CD4-positive, alpha-beta memory T cell (primary cell): ENCODE measurements around the gene PPP2R2B. TPM values are rescaled to one million over a fixed set of nuclear protein-coding genes. Genes with fewer than 3 reads are reported as not detected.
A peak's percentile ranks its signal among the peaks of the same experiment; 100 is the strongest.

Source experiments
- CTCF ChIA-PET: fragments of 350-600 bp; sonication (Branson Sonifier 250); formaldehyde crosslinking; loops from one replicate; lab custom pipeline; 2021; ENCODE audit warnings: inconsistent platforms; ENCODE audit not compliant: partially characterized antibody; lab: Charles Lee
- POLR2A ChIA-PET: fragments of 350-600 bp; sonication (Branson Sonifier 250); formaldehyde crosslinking; loops from one replicate; lab custom pipeline; 2021; ENCODE audit not compliant: partially characterized antibody; lab: Charles Lee
- DNase-seq, 5 donors: peaks; one replicate each; pipeline versions ENCODE4 v3.0.0 to v3.0.0-alpha.2; 2020 to 2022; ENCODE audit warnings: mixed read lengths in 1 of 5
- H3K27ac ChIP-seq: one replicate; pipeline ENCODE4 v1.7.0; 2013; ENCODE audit warnings: low read depth, low read length
- H3K27me3 ChIP-seq: 2 replicates; pipeline ENCODE4 v1.7.0; 2013; ENCODE audit warnings: mild to moderate bottlenecking, low read length, moderate library complexity; ENCODE audit not compliant: insufficient read depth
- H3K36me3 ChIP-seq: 2 replicates; pipeline ENCODE4 v1.7.0; 2013; ENCODE audit warnings: mild to moderate bottlenecking, low read length, moderate library complexity; ENCODE audit not compliant: insufficient read depth
- H3K4me1 ChIP-seq: 2 replicates; pipeline ENCODE4 v1.7.0; 2013; ENCODE audit warnings: mild to moderate bottlenecking, low read length, moderate library complexity; ENCODE audit not compliant: insufficient read depth
- H3K4me3 ChIP-seq, 2 donors: one replicate each; pipeline ENCODE4 v1.7.0; 2013; ENCODE audit warnings: low read length in 2 of 2, mild to moderate bottlenecking in 1 of 2
- H3K9me3 ChIP-seq, 2 donors: one replicate each; pipeline ENCODE4 v1.7.0; 2013; ENCODE audit warnings: low read length in 2 of 2, control low read depth in 1 of 2; ENCODE audit not compliant: control insufficient read depth in 1 of 2
- H3K27ac Mint-ChIP-seq, 7 donors: one replicate each; pipeline ENCODE4 v1.8.0; 2020 to 2021; ENCODE audit warnings: mixed read lengths in 7 of 7, mild to moderate bottlenecking in 6 of 7, inconsistent platforms in 3 of 7, moderate library complexity in 3 of 7
- H3K27me3 Mint-ChIP-seq, 2 donors: one replicate each; pipeline ENCODE4 v1.8.0; 2020 to 2021; ENCODE audit warnings: mixed read lengths in 2 of 2
- H3K36me3 Mint-ChIP-seq, 2 donors: one replicate each; pipeline ENCODE4 v1.8.0; 2020 to 2021; ENCODE audit warnings: mixed read lengths in 2 of 2, inconsistent platforms in 1 of 2, mild to moderate bottlenecking in 1 of 2
- H3K4me1 Mint-ChIP-seq, 4 donors: one replicate each; pipeline ENCODE4 v1.8.0; 2020 to 2021; ENCODE audit warnings: mixed read lengths in 4 of 4, mild to moderate bottlenecking in 1 of 4
- H3K4me3 Mint-ChIP-seq, 8 donors: one replicate each; pipeline ENCODE4 v1.8.0; 2020 to 2021; ENCODE audit warnings: mixed read lengths in 8 of 8, mild to moderate bottlenecking in 7 of 8, moderate library complexity in 6 of 8, inconsistent platforms in 3 of 8
- H3K9me3 Mint-ChIP-seq, 8 donors: one replicate each; pipeline ENCODE4 v1.8.0; 2020 to 2021; ENCODE audit warnings: mixed read lengths in 8 of 8, mild to moderate bottlenecking in 5 of 8, inconsistent platforms in 3 of 8, moderate library complexity in 1 of 8
- intact Hi-C: fragments of 100-400 bp; cut with micrococcal nuclease; formaldehyde crosslinking; loops from one replicate; pipeline ENCODE4 v1.15.1; 2023
- polyA plus RNA-seq, 2 donors: library from polyadenylated mRNA; unstranded; fragments of 300-500 nt; fragmentation: Illumina TruSeq; gene quantifications; one replicate each; pipeline ENCODE4 v1.2.3, GENCODE V29; 2021
- total RNA-seq, 2 experiments: library from RNA; stranded (reverse); gene quantifications; one replicate each; pipeline ENCODE4 v1.2.3, GENCODE V29; 2021

The PPP2R2B gene
- total RNA-seq (1 to 10 TPM; 3.1 to 3.9 TPM), polyA plus RNA-seq (10 to 100 TPM in 1 of 2 donors, 1 to 10 TPM in 1; 9.5 to 13.0 TPM)

DNA sequence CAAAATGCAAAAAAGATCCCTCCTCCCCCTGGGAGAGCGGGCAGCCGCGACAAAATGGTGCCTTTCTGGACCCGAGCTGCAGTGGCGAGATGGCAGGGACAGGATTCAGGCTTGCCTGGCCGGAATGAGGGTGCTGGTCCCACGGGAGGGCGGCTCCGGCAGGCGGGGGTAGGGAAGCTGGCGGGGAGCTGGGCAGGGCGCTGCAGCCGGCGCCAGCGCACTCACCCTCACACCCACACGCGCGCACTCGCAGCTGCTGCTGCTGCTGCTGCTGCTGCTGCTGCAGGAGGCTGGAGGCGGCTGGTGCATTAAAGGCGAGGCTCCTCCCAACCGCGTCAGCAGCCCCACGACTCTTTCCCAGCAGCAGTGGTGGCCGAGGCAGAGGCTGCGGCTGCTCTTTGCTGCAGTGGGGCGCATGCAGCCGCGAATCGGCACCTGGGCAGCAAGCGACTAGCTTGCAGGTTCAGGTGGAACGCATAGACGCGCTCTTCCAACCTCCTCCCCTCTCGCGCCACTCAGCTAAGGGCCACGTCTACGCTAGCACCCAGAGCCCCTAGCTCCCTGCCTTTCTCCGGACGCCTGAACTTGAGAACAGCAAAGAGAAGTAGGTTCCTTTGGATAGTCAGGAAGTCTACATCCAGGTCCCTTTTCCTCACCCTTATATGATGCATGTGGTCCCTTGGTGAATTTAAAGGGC, at the start of gene PPP2R2B:
PPP2R2B (minus strand) TSS at position 282 of the 697 bp plus-strand sequence.
- CTCF ChIA-PET, result interaction anchor here (1.4 to 1.5 kb wide), 2 partner anchors 216 to 217 kb away, joined by 4 to 5 read pairs; no protein-coding TSS in a partner anchor
- Mint-ChIP-seq H3K9me3 (peaks cover 0 to 2% (median 0%) of the 10 kb centered on the region in 8 donors), H3K4me3 (peak within 1 kb of the TSS; percentile 89 to 95 (median 92)), H3K27me3 (peaks cover 9 to 11% of the 10 kb centered on the region in 2 donors), H3K4me1 (peaks cover 16 to 27% (median 22%) of the 10 kb centered on the region in 4 donors), H3K27ac (peak within 1 kb of the TSS; percentile 41 to 85 (median 69)), H3K36me3 (peaks cover 0 to 3% of the 10 kb centered on the region in 2 donors)
- Histone ChIP-seq H3K9me3 (no peaks in the 10 kb centered on the region), H3K36me3 (no peaks in the 10 kb centered on the region), H3K4me1 (peaks cover 18% of the 10 kb centered on the region), H3K4me3 (peak within 1 kb of the TSS; percentile 57 to 70), H3K27ac (peak within 1 kb of the TSS; percentile 39), H3K27me3 (no peaks in the 10 kb centered on the region)
- POLR2A ChIA-PET, result interaction anchor here (1.3 to 1.4 kb wide), 3 partner anchors 9 to 125 kb away, joined by 3 to 7 read pairs (median 6); no protein-coding TSS in a partner anchor
- intact Hi-C loops, result loop anchor here (1.0 to 10.0 kb wide), 2 partner anchors 127 to 214 kb away; no protein-coding TSS in a partner anchor
- peak; percentile 45 to 60 (median 46) for DNase-seq

GRCh38 chr5:146924132-146924531, 45.6 kb upstream of the PPP2R2B start:
- Histone ChIP-seq H3K4me1 (no peaks in the 10 kb centered on the region), H3K27me3 (no peaks in the 10 kb centered on the region), H3K4me3 (no peak overlapping the region), H3K36me3 (no peaks in the 10 kb centered on the region), H3K27ac (no peak overlapping the region), H3K9me3 (no peaks in the 10 kb centered on the region)
- no peak for DNase-seq
- Mint-ChIP-seq H3K4me3 (no peak overlapping the region), H3K4me1 (peaks cover 0 to 4% (median 2%) of the 10 kb centered on the region in 4 donors), H3K9me3 (peaks cover 0 to 6% (median 0%) of the 10 kb centered on the region in 8 donors), H3K27me3 (no peaks in the 10 kb centered on the region), H3K36me3 (no peaks in the 10 kb centered on the region), H3K27ac (no peak overlapping the region)
- ChIA-PET CTCF (no interaction called here), POLR2A (no interaction called here)
- intact Hi-C loops, result no loop called here

DNA sequence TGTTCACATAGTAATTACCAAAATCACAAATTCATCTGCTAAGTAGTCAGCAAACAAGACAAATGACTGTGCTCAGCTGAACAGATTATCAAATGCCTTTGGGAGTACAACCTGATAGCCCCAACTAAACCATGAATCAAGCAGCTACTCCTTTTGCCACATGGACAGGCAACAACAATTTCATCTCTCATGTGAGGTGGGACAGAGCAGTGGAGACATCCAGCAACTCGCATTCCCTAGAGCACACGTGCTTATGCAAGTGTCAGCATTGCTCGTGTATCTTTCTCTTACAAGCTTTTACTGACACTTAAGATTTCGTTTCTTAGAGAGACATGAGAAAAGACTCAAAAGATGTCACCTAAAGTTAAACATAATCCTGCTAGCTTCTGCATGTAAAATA, 42.7 kb upstream of the PPP2R2B start:
- Mint-ChIP-seq H3K4me1 (peaks cover 4 to 6% (median 4%) of the 10 kb centered on the region in 4 donors), H3K9me3 (peaks cover 0 to 6% (median 0%) of the 10 kb centered on the region in 8 donors), H3K27ac (no peak overlapping the region), H3K4me3 (no peak overlapping the region), H3K27me3 (no peaks in the 10 kb centered on the region), H3K36me3 (no peaks in the 10 kb centered on the region)
- Histone ChIP-seq H3K4me1 (no peaks in the 10 kb centered on the region), H3K4me3 (no peak overlapping the region), H3K27me3 (no peaks in the 10 kb centered on the region), H3K9me3 (no peaks in the 10 kb centered on the region), H3K36me3 (no peaks in the 10 kb centered on the region), H3K27ac (no peak overlapping the region)
- no peak for DNase-seq
- POLR2A ChIA-PET, result no interaction called here
- intact Hi-C loops, result no loop called here
- CTCF ChIA-PET, result no interaction called here

GRCh38 chr5:146920351-146920881, 41.9 kb upstream of the PPP2R2B start:
- Mint-ChIP-seq H3K4me3 (no peak overlapping the region), H3K4me1 (peaks cover 4 to 10% (median 6%) of the 10 kb centered on the region in 4 donors), H3K9me3 (peaks cover 0 to 6% (median 0%) of the 10 kb centered on the region in 8 donors), H3K27ac (no peak overlapping the region), H3K36me3 (no peaks in the 10 kb centered on the region), H3K27me3 (no peaks in the 10 kb centered on the region)
- Histone ChIP-seq H3K4me1 (no peaks in the 10 kb centered on the region), H3K27ac (no peak overlapping the region), H3K27me3 (no peaks in the 10 kb centered on the region), H3K9me3 (no peaks in the 10 kb centered on the region), H3K4me3 (no peak overlapping the region), H3K36me3 (no peaks in the 10 kb centered on the region)
- intact Hi-C loops, result no loop called here
- ChIA-PET POLR2A (no interaction called here), CTCF (no interaction called here)
- no peak for DNase-seq

GRCh38 chr5:146919304-146919703, 40.7 kb upstream of the PPP2R2B start:
- Mint-ChIP-seq H3K4me1 (peaks cover 4 to 10% (median 6%) of the 10 kb centered on the region in 4 donors), H3K27me3 (no peaks in the 10 kb centered on the region), H3K4me3 (no peak overlapping the region), H3K9me3 (no peaks in the 10 kb centered on the region), H3K36me3 (no peaks in the 10 kb centered on the region), H3K27ac (no peak overlapping the region)
- DNase-seq, result no peak
- Histone ChIP-seq H3K36me3 (no peaks in the 10 kb centered on the region), H3K27ac (no peak overlapping the region), H3K9me3 (no peaks in the 10 kb centered on the region), H3K4me1 (no peaks in the 10 kb centered on the region), H3K27me3 (no peaks in the 10 kb centered on the region), H3K4me3 (no peak overlapping the region)
- POLR2A ChIA-PET, result no interaction called here
- intact Hi-C loops, result no loop called here
- CTCF ChIA-PET, result no interaction called here

GRCh38 chr5:146917931-146918330, 39.4 kb upstream of the PPP2R2B start:
- no peaks in the 10 kb centered on the region for H3K9me3 ChIP-seq
- no peak for DNase-seq
- H3K36me3 ChIP-seq, result no peaks in the 10 kb centered on the region
- H3K27me3 Mint-ChIP-seq, result no peaks in the 10 kb centered on the region
- no peaks in the 10 kb centered on the region for H3K9me3 Mint-ChIP-seq
- H3K4me1 Mint-ChIP-seq, result peaks cover 4 to 10% (median 6%) of the 10 kb centered on the region in 4 donors
- H3K27ac ChIP-seq, result no peak overlapping the region
- H3K27ac Mint-ChIP-seq, result no peak overlapping the region
- intact Hi-C loops, result no loop called here
- no peaks in the 10 kb centered on the region for H3K36me3 Mint-ChIP-seq
- H3K27me3 ChIP-seq, result no peaks in the 10 kb centered on the region
- ChIA-PET POLR2A (no interaction called here), CTCF (no interaction called here)
- no peak overlapping the region for H3K4me3 ChIP-seq
- H3K4me1 ChIP-seq, result no peaks in the 10 kb centered on the region
- no peak overlapping the region for H3K4me3 Mint-ChIP-seq

DNA sequence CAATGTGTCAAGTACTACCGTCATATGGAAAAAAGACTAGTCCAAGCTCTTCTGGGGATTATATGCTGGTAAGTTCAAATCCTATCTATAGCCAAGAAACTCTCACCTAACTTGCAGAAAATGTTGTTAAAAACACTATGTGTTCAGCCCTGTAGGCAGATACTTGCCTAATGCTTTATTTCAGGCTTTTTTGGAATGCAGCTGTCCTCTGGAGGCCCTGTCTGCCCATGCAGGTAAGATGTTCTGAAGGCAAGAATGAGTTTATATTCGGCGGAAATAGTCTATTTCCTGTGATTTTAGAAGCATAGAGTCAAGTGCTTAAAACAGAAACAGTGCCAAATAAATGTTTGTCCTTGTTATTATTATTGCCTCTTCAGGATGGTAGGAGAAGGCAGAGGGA, 34.3 kb upstream of the PPP2R2B start:
- POLR2A ChIA-PET, result no interaction called here
- no peak for DNase-seq
- intact Hi-C loops, result no loop called here

More for the DNA sequence above, 34.3 kb upstream of the PPP2R2B start:
- H3K9me3 Mint-ChIP-seq, result peaks cover 0 to 2% (median 0%) of the 10 kb centered on the region in 8 donors
- no peaks in the 10 kb centered on the region for H3K36me3 Mint-ChIP-seq
- no peaks in the 10 kb centered on the region for H3K27me3 ChIP-seq
- CTCF ChIA-PET, result no interaction called here
- H3K4me3 Mint-ChIP-seq, result peak overlapping the region in 1 of 8 donors; percentile 50
- H3K27ac Mint-ChIP-seq, result no peak overlapping the region
- no peaks in the 10 kb centered on the region for H3K9me3 ChIP-seq
- no peak overlapping the region for H3K27ac ChIP-seq
- no peaks in the 10 kb centered on the region for H3K36me3 ChIP-seq
- H3K4me3 ChIP-seq, result no peak overlapping the region
- no peaks in the 10 kb centered on the region for H3K27me3 Mint-ChIP-seq
- H3K4me1 ChIP-seq, result peaks cover 3% of the 10 kb centered on the region
- peaks cover 5 to 14% (median 8%) of the 10 kb centered on the region in 4 donors for H3K4me1 Mint-ChIP-seq
